ENCODE measurements around the gene MGA. TPM values are rescaled to one million over a fixed set of nuclear protein-coding genes. Genes with fewer than 3 reads are reported as not detected.

The MGA gene
- total RNA-seq, 3 donors from 2014 or later: 37.8 to 70.2 (median 65.9) TPM

GRCh38 chr15:41819455-41820050 is 159.3 kb downstream of the MGA start:
- Histone ChIP-seq H3K27ac (no peak overlapping the region), H3K27me3 (no peaks in the 10 kb centered on the region), H3K36me3 (no peaks in the 10 kb centered on the region), H3K4me1 (no peaks in the 10 kb centered on the region), H3K9me3 (no peaks in the 10 kb centered on the region), H3K4me3 (no peak overlapping the region)
- TF ChIP-seq POLR2A (IDR thresholded peaks at IDR 0.05) (no peak), POLR2AphosphoS5 (IDR thresholded peaks at IDR 0.05) (no peak), CTCF (IDR thresholded peaks at IDR 0.05) (no peak)
- intact Hi-C loops (cut with DNase I; ENCODE audit: low total_unique reads): loop anchor here (5.0 kb wide), 1 partner anchor 47 kb away; the partner anchor contains the start of gene MAPKBP1
- no peak for DNase-seq (ENCODE audit: low spot score in 2 of 2)

GRCh38 chr15:41820791-41821423 is 160.7 kb downstream of the MGA start:
- Histone ChIP-seq H3K9me3 (no peaks in the 10 kb centered on the region), H3K27me3 (no peaks in the 10 kb centered on the region), H3K4me3 (no peak overlapping the region), H3K4me1 (no peaks in the 10 kb centered on the region), H3K27ac (no peak overlapping the region), H3K36me3 (no peaks in the 10 kb centered on the region)
- TF ChIP-seq POLR2AphosphoS5 (IDR thresholded peaks at IDR 0.05) (no peak), POLR2A (IDR thresholded peaks at IDR 0.05) (no peak), CTCF (IDR thresholded peaks at IDR 0.05) (no peak)
- DNase-seq (ENCODE audit: low spot score in 2 of 2): peak in 1 of 2 donors; percentile 71
- intact Hi-C loops (cut with DNase I; ENCODE audit: low total_unique reads): no loop called here

GRCh38 chr15:41821831-41822230 is 161.6 kb downstream of the MGA start:
- Histone ChIP-seq H3K27ac (no peak overlapping the region), H3K4me3 (no peak overlapping the region), H3K36me3 (no peaks in the 10 kb centered on the region), H3K9me3 (no peaks in the 10 kb centered on the region), H3K4me1 (no peaks in the 10 kb centered on the region), H3K27me3 (no peaks in the 10 kb centered on the region)
- intact Hi-C loops (cut with DNase I; ENCODE audit: low total_unique reads): no loop called here
- no peak for TF ChIP-seq POLR2AphosphoS5 (IDR thresholded peaks at IDR 0.05)
- no peak for TF ChIP-seq CTCF (IDR thresholded peaks at IDR 0.05)
- no peak for TF ChIP-seq POLR2A (IDR thresholded peaks at IDR 0.05)
- DNase-seq (ENCODE audit: low spot score in 2 of 2): no peak

GRCh38 chr15:41822471-41822870 is 162.3 kb downstream of the MGA start:
- Histone ChIP-seq H3K36me3 (no peaks in the 10 kb centered on the region), H3K4me1 (no peaks in the 10 kb centered on the region), H3K27ac (no peak overlapping the region), H3K4me3 (no peak overlapping the region), H3K9me3 (no peaks in the 10 kb centered on the region), H3K27me3 (no peaks in the 10 kb centered on the region)
- intact Hi-C loops (cut with DNase I; ENCODE audit: low total_unique reads): no loop called here
- TF ChIP-seq POLR2A (IDR thresholded peaks at IDR 0.05) (no peak), POLR2AphosphoS5 (IDR thresholded peaks at IDR 0.05) (no peak)
- no peak for DNase-seq (ENCODE audit: low spot score in 2 of 2)

Other genes with a start within 250 kb of the MGA start
- 10 to 100 TPM; 33.1 to 49.0 (median 34.2) TPM for gene RTF1, start 243.3 kb upstream of the MGA start, total RNA-seq
- gene ITPKA, start 166.5 kb upstream of the MGA start, total RNA-seq: under 1 TPM in 1 of 3 donors, not detected in 2; 0.15 TPM
- gene LTK, start 146.6 kb upstream of the MGA start, total RNA-seq: under 1 TPM in 2 of 3 donors, not detected in 1; 0.29 to 0.66 TPM
- 10 to 100 TPM; 22.7 to 28.2 (median 27.1) TPM for gene RPAP1, start 116.1 kb upstream of the MGA start, total RNA-seq
- 10 to 100 TPM in 1 of 3 donors, 1 to 10 TPM in 2; 6.9 to 36.8 (median 8.8) TPM for gene TYRO3, start 101.2 kb upstream of the MGA start, total RNA-seq
- 10 to 100 TPM; 11.5 to 29.3 (median 24.3) TPM for gene MAPKBP1, start 114.1 kb downstream of the MGA start, total RNA-seq
- 10 to 100 TPM in 1 of 3 donors, 1 to 10 TPM in 2; 7.8 to 20.8 (median 8.8) TPM for gene JMJD7, start 167.7 kb downstream of the MGA start, total RNA-seq
- gene PLA2G4B, start 178.4 kb downstream of the MGA start, total RNA-seq: 10 to 100 TPM in 2 of 3 donors, 1 to 10 TPM in 1; 3.2 to 11.0 (median 10.2) TPM
- gene SPTBN5, start 233.6 kb downstream of the MGA start, total RNA-seq: 1 to 10 TPM in 2 of 3 donors, under 1 TPM in 1; 0.16 to 2.3 (median 2.0) TPM

Measured in breast epithelium (tissue), 4 donors.